B cell (primary cell): ENCODE results near the gene SEMA4G. TPM values are rescaled to one million over a fixed set of nuclear protein-coding genes. Genes with fewer than 3 reads are reported as not detected.

ENCODE experiments used
- ATAC-seq: fragments of 200-7000 bp; cut with Tn5 transposase; one replicate; pipeline ENCODE4 v1.10.0; 2021; ENCODE audit warnings: low read depth, mild to moderate bottlenecking, moderate number of reproducible peaks, moderate library complexity
- CTCF ChIA-PET: fragments of 350-600 bp; sonication (Branson Sonifier 250); formaldehyde crosslinking; loops from one replicate; lab custom pipeline; 2021; ENCODE audit warnings: antibody characterized with exemption, inconsistent platforms; lab: Charles Lee
- POLR2A ChIA-PET: fragments of 350-600 bp; sonication (Branson Sonifier 250); formaldehyde crosslinking; loops from one replicate; lab custom pipeline; 2021; ENCODE audit warnings: antibody characterized with exemption; lab: Charles Lee
- DNase-seq: peaks from one replicate; pipeline ENCODE4 v3.0.0; 2013
- H2AFZ ChIP-seq: 2 replicates; pipeline ENCODE4 v1.6.1; 2012; ENCODE audit warnings: mild to moderate bottlenecking, low read depth, low read length; ENCODE audit not compliant: insufficient read depth, poor library complexity, severe bottlenecking
- H3K27ac ChIP-seq, 2 donors: 1 replicate in 1 of 2; 2 replicates in 1 of 2; pipeline ENCODE4 v1.5.1; 2012 to 2013; ENCODE audit warnings: low read length in 2 of 2, mild to moderate bottlenecking in 2 of 2, moderate library complexity in 1 of 2
- H3K27me3 ChIP-seq, 4 experiments: fragments of 200-600 bp in 1 of 4; sonication (generic) in 1 of 4; replicated peaks in 1 of 4; 1 replicate in 2 of 4; 2 replicates in 2 of 4; pipeline versions ENCODE4 v1.6.1 to v1.7.0; 2013 to 2016; ENCODE audit warnings: low read length in 3 of 4, mild to moderate bottlenecking in 2 of 4, mixed read lengths in 1 of 4, moderate library complexity in 1 of 4; ENCODE audit not compliant: insufficient read depth in 4 of 4, control insufficient read depth in 3 of 4; ENCODE audit errors: control extremely low read depth in 1 of 4
- H3K36me3 ChIP-seq, 2 experiments: replicated peaks in 1 of 2; 1 replicate in 1 of 2; 2 replicates in 1 of 2; pipeline versions ENCODE4 v1.6.1 to v1.7.1; 2013; ENCODE audit warnings: low read length in 1 of 2; ENCODE audit not compliant: insufficient read depth in 2 of 2, control insufficient read depth in 1 of 2; ENCODE audit errors: control extremely low read depth in 1 of 2, extremely low read depth in 1 of 2
- H3K4me1 ChIP-seq, 2 donors: fragments of 200-600 bp in 1 of 2; sonication (generic) in 1 of 2; 1 replicate in 1 of 2; 2 replicates in 1 of 2; pipeline versions ENCODE4 v1.5.1 to v1.6.1; 2013 to 2017; ENCODE audit warnings: low read length in 2 of 2; ENCODE audit not compliant: control insufficient read depth in 2 of 2, insufficient read depth in 2 of 2
- H3K4me2 ChIP-seq: replicated peaks from 2 replicates; pipeline ENCODE3; 2012; ENCODE audit warnings: mild to moderate bottlenecking, low read depth, low read length; ENCODE audit not compliant: poor library complexity, severe bottlenecking
- H3K4me3 ChIP-seq, 5 experiments: fragments of 200-600 bp in 1 of 5; sonication (generic) in 1 of 5; 1 replicate in 3 of 5; 2 replicates in 2 of 5; pipeline versions ENCODE4 v1.5.1 to v1.7.0; 2011 to 2016; ENCODE audit warnings: low read length in 4 of 5, mild to moderate bottlenecking in 4 of 5, low read depth in 2 of 5, control low read depth in 1 of 5, moderate library complexity in 1 of 5; ENCODE audit not compliant: insufficient read depth in 1 of 5; ENCODE audit errors: control extremely low read depth in 1 of 5, extremely low read depth in 1 of 5
- H3K79me2 ChIP-seq: fragments of 200-600 bp; sonication (generic); one replicate; pipeline ENCODE4 v1.6.0; 2016; ENCODE audit warnings: low read length; ENCODE audit not compliant: control insufficient read depth, insufficient read depth
- H3K9ac ChIP-seq: fragments of 200-600 bp; sonication (generic); 2 replicates; pipeline ENCODE4 v1.6.1; 2017; ENCODE audit warnings: mild to moderate bottlenecking, low read length, moderate library complexity
- H3K9me3 ChIP-seq, 3 donors: one replicate each; pipeline versions ENCODE4 v1.6.1 to v1.7.1; 2013; ENCODE audit warnings: low read length in 2 of 3; ENCODE audit not compliant: control insufficient read depth in 2 of 3, insufficient read depth in 1 of 3; ENCODE audit errors: control extremely low read depth in 1 of 3
- H4K20me1 ChIP-seq: 2 replicates; pipeline ENCODE4 v1.6.0; 2012; ENCODE audit warnings: mild to moderate bottlenecking, low read length; ENCODE audit not compliant: insufficient read depth, control insufficient read depth, poor library complexity, severe bottlenecking
- H3K27ac Mint-ChIP-seq: one replicate; pipeline ENCODE4 v1.8.0; 2021; ENCODE audit warnings: mixed read lengths
- H3K27me3 Mint-ChIP-seq: one replicate; pipeline ENCODE4 v1.8.0; 2021; ENCODE audit warnings: mixed read lengths
- H3K4me1 Mint-ChIP-seq: one replicate; pipeline ENCODE4 v1.8.0; 2021; ENCODE audit warnings: mixed read lengths
- H3K4me3 Mint-ChIP-seq: one replicate; pipeline ENCODE4 v1.8.0; 2021; ENCODE audit warnings: mixed read lengths
- H3K9me3 Mint-ChIP-seq: one replicate; pipeline ENCODE4 v1.8.0; 2022; ENCODE audit warnings: mixed read lengths; ENCODE audit not compliant: insufficient read depth
- EZH2 ChIP-seq: IDR thresholded peaks from 2 replicates; pipeline ENCODE4 v1.6.1; 2012; ENCODE audit warnings: borderline replicate concordance, low read depth, mild to moderate bottlenecking, moderate library complexity, low read length; ENCODE audit not compliant: insufficient read depth, poor library complexity, severe bottlenecking
- WGBS: methylation state at CpG from one replicate; pipeline ENCODE4 v1.1.5; 2013; ENCODE audit warnings: missing lambda C conversion rate; ENCODE audit not compliant: insufficient coverage; 5-methylcytosine and 5-hydroxymethylcytosine counted together
- intact Hi-C: fragments of 100-400 bp; cut with micrococcal nuclease; formaldehyde crosslinking; loops from one replicate; pipeline ENCODE4 v1.10.0; 2022
- polyA plus RNA-seq: library from polyadenylated mRNA; depleted of rRNA; stranded (reverse); fragments of >200 nt; gene quantifications from 2 replicates; pipeline ENCODE4 v1.2.3, GENCODE V29; 2012
- total RNA-seq, 2 donors: library from RNA; stranded (reverse); fragments of 120-200 nt in 1 of 2; gene quantifications; 1 replicate in 1 of 2; 2 replicates in 1 of 2; pipeline versions ENCODE4 v1.2.3 to v1.2.4, GENCODE V29; 2013 to 2022
- TF ChIP-seq, protein P1 (sequence below): fragments of 200-600 bp; IDR thresholded peaks from one replicate; pipeline ENCODE4 v1.8.0; 2022; ENCODE audit warnings: antibody characterized with exemption, mild to moderate bottlenecking

Gene SEMA4G
- total and polyA plus RNA-seq, 2 donors (not counting 1 experiment from before 2014, with no cell fraction given) = 0.84 to 0.96 TPM

DNA sequence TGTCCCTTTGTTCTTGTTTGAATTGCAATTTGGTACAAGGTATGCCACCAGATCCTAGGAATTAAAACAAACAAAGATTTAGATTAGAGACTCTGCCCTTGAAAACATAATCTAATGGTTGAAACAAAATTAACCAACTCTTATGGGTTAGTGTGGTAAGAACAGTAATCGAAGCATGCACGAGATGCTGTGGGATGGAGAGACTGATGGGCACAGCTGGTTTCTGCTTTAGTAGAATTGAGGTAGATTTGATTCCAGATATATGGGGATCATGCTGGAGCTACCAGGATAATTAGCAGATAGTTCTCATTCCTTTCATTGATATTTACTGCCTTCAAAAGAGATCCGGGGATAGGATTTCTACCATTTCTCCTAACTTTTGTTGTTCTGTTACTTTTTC, 20.4 kb upstream of the SEMA4G start:
- ATAC-seq (no peak), DNase-seq (no peak)
- Histone ChIP-seq H3K27me3 (no peaks in the 10 kb centered on the region), H3K36me3 (peaks cover 0 to 57% of the 10 kb centered on the region in 2 experiments), H2AFZ (no peak overlapping the region), H3K9me3 (no peaks in the 10 kb centered on the region), H3K9ac (no peak overlapping the region), H3K4me1 (no peaks in the 10 kb centered on the region), H3K79me2 (no peaks in the 10 kb centered on the region), H3K4me3 (no peak overlapping the region), H4K20me1 (no peaks in the 10 kb centered on the region), H3K4me2 (no peak overlapping the region), H3K27ac (no peak overlapping the region)
- POLR2A ChIA-PET = no interaction called here
- intact Hi-C loops = no loop called here
- Mint-ChIP-seq H3K4me1 (no peaks in the 10 kb centered on the region), H3K4me3 (no peak overlapping the region), H3K27ac (no peak overlapping the region), H3K9me3 (no peaks in the 10 kb centered on the region), H3K27me3 (no peaks in the 10 kb centered on the region)
- TF ChIP-seq EZH2 = no peak
- TF ChIP-seq, protein P1, sequence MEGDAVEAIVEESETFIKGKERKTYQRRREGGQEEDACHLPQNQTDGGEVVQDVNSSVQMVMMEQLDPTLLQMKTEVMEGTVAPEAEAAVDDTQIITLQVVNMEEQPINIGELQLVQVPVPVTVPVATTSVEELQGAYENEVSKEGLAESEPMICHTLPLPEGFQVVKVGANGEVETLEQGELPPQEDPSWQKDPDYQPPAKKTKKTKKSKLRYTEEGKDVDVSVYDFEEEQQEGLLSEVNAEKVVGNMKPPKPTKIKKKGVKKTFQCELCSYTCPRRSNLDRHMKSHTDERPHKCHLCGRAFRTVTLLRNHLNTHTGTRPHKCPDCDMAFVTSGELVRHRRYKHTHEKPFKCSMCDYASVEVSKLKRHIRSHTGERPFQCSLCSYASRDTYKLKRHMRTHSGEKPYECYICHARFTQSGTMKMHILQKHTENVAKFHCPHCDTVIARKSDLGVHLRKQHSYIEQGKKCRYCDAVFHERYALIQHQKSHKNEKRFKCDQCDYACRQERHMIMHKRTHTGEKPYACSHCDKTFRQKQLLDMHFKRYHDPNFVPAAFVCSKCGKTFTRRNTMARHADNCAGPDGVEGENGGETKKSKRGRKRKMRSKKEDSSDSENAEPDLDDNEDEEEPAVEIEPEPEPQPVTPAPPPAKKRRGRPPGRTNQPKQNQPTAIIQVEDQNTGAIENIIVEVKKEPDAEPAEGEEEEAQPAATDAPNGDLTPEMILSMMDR = no peak
- CTCF ChIA-PET = no interaction called here
- no CpG with 5 or more reads among the region's 3 CpGs for WGBS

DNA sequence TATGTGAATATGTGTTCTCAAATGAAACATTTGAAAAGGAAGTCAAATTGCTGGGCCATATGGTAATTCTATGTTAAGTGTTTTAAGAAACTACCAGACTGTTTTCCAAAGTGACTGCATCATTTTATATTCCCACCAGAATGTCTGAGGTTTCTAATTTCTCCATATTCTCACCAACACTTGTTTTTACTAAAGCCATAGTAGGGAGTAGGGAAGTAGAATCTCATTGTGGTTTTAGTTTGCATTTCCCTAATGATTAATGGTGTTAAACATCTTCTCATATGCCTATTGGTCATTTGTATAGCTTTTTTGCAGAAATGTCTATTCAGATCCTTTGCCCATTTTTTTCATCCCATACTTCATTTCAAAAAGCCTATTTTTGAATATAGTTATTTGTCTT, 9.1 kb upstream of the SEMA4G start:
- H3K4me3 Mint-ChIP-seq = no peak overlapping the region
- TF ChIP-seq, protein P1 = no peak
- no peak for TF ChIP-seq EZH2
- Histone ChIP-seq H3K9ac (no peak overlapping the region), H3K9me3 (no peaks in the 10 kb centered on the region), H3K4me3 (no peak overlapping the region), H2AFZ (no peak overlapping the region), H3K4me2 (no peak overlapping the region), H3K36me3 (peaks cover 16 to 61% of the 10 kb centered on the region in 2 experiments), H3K27ac (no peak overlapping the region), H3K79me2 (no peaks in the 10 kb centered on the region), H3K4me1 (no peaks in the 10 kb centered on the region), H3K27me3 (no peaks in the 10 kb centered on the region), H4K20me1 (no peaks in the 10 kb centered on the region)
- no peaks in the 10 kb centered on the region for H3K4me1 Mint-ChIP-seq
- no peaks in the 10 kb centered on the region for H3K9me3 Mint-ChIP-seq
- ChIA-PET POLR2A (no interaction called here), CTCF (no interaction called here)
- intact Hi-C loops = no loop called here
- DNase-seq (no peak), ATAC-seq (no peak)
- no peak overlapping the region for H3K27ac Mint-ChIP-seq
- no peaks in the 10 kb centered on the region for H3K27me3 Mint-ChIP-seq
